ENCODE measurements around the gene ZFYVE28. TPM values are rescaled to one million over a fixed set of nuclear protein-coding genes. Genes with fewer than 3 reads are reported as not detected.
"Not testable (repeated sequence)": the region's sequence is repeated elsewhere in the genome, so short reads cannot be mapped to it uniquely, and the experiment has no call there.

The ZFYVE28 gene
- total RNA-seq, 1 experiment from 2014 or later: 5.0 TPM

- DNase-seq (ENCODE audit: low read depth): no peak
These were observed 127.3 kb downstream of the ZFYVE28 start for GRCh38 chr4:2290974-2291704.

GRCh38 chr4:2290488-2290887 is 128.0 kb downstream of the ZFYVE28 start:
- DNase-seq (ENCODE audit: low read depth): no peak

GRCh38 chr4:2289955-2290333 is 128.5 kb downstream of the ZFYVE28 start:
- no peak for DNase-seq (ENCODE audit: low read depth)

GRCh38 chr4:2289311-2289954 is 129.0 kb downstream of the ZFYVE28 start:
- no peak for DNase-seq (ENCODE audit: low read depth)

GRCh38 chr4:2288051-2288541 is 130.3 kb downstream of the ZFYVE28 start:
- DNase-seq (ENCODE audit: low read depth): no peak

GRCh38 chr4:2287594-2287915 is 130.9 kb downstream of the ZFYVE28 start:
- no peak for DNase-seq (ENCODE audit: low read depth)

GRCh38 chr4:2286904-2287593 is 131.4 kb downstream of the ZFYVE28 start:
- DNase-seq (ENCODE audit: low read depth): no peak

- no peak for DNase-seq (ENCODE audit: low read depth)
These were observed 132.6 kb downstream of the ZFYVE28 start for GRCh38 chr4:2285613-2286381.

GRCh38 chr4:2284934-2285612 is 133.4 kb downstream of the ZFYVE28 start:
- DNase-seq (ENCODE audit: low read depth): peak; percentile 75

- DNase-seq (ENCODE audit: low read depth): no peak
These were observed 134.1 kb downstream of the ZFYVE28 start for GRCh38 chr4:2284161-2284933.

- no peak for DNase-seq (ENCODE audit: low read depth)
These were observed 135.2 kb downstream of the ZFYVE28 start for GRCh38 chr4:2283199-2283711.

GRCh38 chr4:2281575-2282343 is 136.7 kb downstream of the ZFYVE28 start:
- DNase-seq (ENCODE audit: low read depth): peak; percentile 33

GRCh38 chr4:2280531-2281300 is 137.7 kb downstream of the ZFYVE28 start:
- DNase-seq (ENCODE audit: low read depth): no peak

GRCh38 chr4:2277956-2278355 is 140.5 kb downstream of the ZFYVE28 start:
- DNase-seq (ENCODE audit: low read depth): peak; percentile 24

GRCh38 chr4:2276581-2277325 is 141.7 kb downstream of the ZFYVE28 start:
- no peak for DNase-seq (ENCODE audit: low read depth)

GRCh38 chr4:2275546-2276251 is 142.7 kb downstream of the ZFYVE28 start:
- DNase-seq (ENCODE audit: low read depth): no peak

- not testable (repeated sequence) for DNase-seq (ENCODE audit: low read depth)
These were observed 143.4 kb downstream of the ZFYVE28 start for GRCh38 chr4:2275044-2275397.
